ENCODE measurements around the gene VWA7.

Gene VWA7

DNA sequence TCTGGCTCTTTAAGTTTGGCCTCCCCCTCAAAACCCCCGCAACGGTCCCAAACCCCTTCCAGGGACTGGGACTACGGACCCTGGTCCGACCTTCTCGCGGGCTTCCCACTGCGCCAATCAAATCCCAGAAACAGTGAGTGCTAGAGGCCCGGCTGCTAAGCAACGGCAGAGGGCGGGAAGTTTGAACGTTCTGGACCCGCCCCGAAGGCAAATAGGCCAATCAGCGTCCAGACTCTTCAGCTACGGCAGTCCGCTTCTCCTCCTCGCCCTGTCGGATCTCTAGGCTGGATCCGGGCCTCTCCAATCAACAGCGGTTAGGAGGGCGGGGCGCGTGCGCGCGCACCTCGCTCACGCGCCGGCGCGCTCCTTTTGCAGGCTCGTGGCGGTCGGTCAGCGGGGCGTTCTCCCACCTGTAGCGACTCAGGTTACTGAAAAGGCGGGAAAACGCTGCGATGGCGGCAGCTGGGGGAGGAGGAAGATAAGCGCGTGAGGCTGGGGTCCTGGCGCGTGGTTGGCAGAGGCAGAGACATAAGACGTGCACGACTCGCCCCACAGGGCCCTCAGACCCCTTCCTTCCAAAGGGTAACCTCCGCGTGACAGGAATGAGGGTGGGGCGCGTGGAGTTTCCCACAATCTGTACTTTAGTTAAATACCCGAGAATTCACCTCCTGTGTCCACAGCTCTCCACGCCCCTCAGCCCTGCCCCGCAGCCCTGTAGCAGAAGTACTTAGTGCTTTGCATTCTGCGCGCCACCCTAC, 37.3 kb downstream of the VWA7 start, which contains the start of gene MSH5:
Gene MSH5 (plus strand): TSS at position 367 of the 758 bp plus-strand sequence. CDS start 462 bp downstream, outside the sequence.
- TF ChIP-seq ZFX (IDR thresholded peaks at IDR 0.05): peak; percentile 54; the same call in 1 of the 2 replicates
- TF ChIP-seq, protein P1, sequence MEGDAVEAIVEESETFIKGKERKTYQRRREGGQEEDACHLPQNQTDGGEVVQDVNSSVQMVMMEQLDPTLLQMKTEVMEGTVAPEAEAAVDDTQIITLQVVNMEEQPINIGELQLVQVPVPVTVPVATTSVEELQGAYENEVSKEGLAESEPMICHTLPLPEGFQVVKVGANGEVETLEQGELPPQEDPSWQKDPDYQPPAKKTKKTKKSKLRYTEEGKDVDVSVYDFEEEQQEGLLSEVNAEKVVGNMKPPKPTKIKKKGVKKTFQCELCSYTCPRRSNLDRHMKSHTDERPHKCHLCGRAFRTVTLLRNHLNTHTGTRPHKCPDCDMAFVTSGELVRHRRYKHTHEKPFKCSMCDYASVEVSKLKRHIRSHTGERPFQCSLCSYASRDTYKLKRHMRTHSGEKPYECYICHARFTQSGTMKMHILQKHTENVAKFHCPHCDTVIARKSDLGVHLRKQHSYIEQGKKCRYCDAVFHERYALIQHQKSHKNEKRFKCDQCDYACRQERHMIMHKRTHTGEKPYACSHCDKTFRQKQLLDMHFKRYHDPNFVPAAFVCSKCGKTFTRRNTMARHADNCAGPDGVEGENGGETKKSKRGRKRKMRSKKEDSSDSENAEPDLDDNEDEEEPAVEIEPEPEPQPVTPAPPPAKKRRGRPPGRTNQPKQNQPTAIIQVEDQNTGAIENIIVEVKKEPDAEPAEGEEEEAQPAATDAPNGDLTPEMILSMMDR (conservative IDR thresholded peaks at IDR 0.05): no peak
- peak within 1 kb of the TSS; percentile 95 for H3K27ac ChIP-seq

- peak overlapping the region; percentile 95 for H3K27ac ChIP-seq
- TF ChIP-seq, protein P1 (conservative IDR thresholded peaks at IDR 0.05): peak; percentile 54
- no peak for TF ChIP-seq ZFX (IDR thresholded peaks at IDR 0.05)
Observed at GRCh38 chr6:31737991-31738979, 38.8 kb downstream of the VWA7 start.

GRCh38 chr6:31737315-31737990, 39.7 kb downstream of the VWA7 start:
- peak overlapping the region; percentile 95 for H3K27ac ChIP-seq
- TF ChIP-seq, protein P1 (conservative IDR thresholded peaks at IDR 0.05): no peak
- no peak for TF ChIP-seq ZFX (IDR thresholded peaks at IDR 0.05)

GRCh38 chr6:31736768-31737314, 40.3 kb downstream of the VWA7 start:
- peak overlapping the region; percentile 95 for H3K27ac ChIP-seq
- no peak for TF ChIP-seq ZFX (IDR thresholded peaks at IDR 0.05)
- TF ChIP-seq, protein P1 (conservative IDR thresholded peaks at IDR 0.05): no peak

GRCh38 chr6:31736021-31736767, 40.9 kb downstream of the VWA7 start, which contains the start of gene CLIC1:
CLIC1 (minus strand) TSS chr6:31736530; CDS start chr6:31736300, 230 bp downstream.
- no peak for TF ChIP-seq ZFX (IDR thresholded peaks at IDR 0.05)
- TF ChIP-seq, protein P1 (conservative IDR thresholded peaks at IDR 0.05): no peak
- H3K27ac ChIP-seq: peak within 1 kb of the TSS; percentile 95

DNA sequence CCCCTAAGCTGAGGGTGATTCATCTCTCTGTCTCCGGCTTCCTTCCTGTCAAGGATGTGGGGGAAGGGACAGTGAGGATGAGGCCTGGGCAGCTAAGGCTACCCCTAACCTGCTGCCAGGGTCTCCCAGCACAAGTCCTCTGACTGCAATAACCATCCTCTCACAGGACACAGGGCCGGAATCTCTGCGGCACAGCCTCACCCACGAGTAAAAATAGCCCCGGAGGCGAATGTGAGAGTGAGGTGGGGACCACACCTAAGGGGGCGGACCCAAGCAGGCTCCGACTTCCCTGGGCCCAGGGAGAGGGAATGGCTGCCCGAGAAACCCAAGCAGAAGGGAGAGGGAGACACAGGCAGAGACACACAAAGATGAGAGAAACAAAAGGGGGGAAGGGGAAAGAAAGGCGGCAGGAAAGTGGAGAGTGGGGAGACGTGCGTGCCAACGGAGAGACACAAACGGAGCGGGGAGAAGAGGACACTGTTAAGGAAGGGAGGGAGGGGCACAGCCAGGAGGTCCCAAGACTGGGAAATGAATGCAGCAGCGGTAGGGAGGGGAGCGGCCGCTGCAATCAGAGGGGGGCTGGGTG, 42.2 kb downstream of the VWA7 start:
- peak overlapping the region; percentile 95 for H3K27ac ChIP-seq
- no peak for TF ChIP-seq ZFX (IDR thresholded peaks at IDR 0.05)
- TF ChIP-seq, protein P1 (conservative IDR thresholded peaks at IDR 0.05): no peak
